SK-MEL-5 (cell line): Measurements from ENCODE around the gene ICAM3. TPM values are rescaled to one million over a fixed set of nuclear protein-coding genes. Genes with fewer than 3 reads are reported as not detected.

Source experiments
- DNase-seq: peaks from one replicate; pipeline ENCODE4 v3.0.0-alpha.2; 2016; ENCODE audit warnings: low read depth, low spot score
- in situ Hi-C: cut with HindIII; loops from 2 replicates; pipeline ENCODE4 v1.10.0; 2016; ENCODE audit warnings: low sequenced_read_pairs, high pct_unique_total_duplicates, low pct_unique_long_range_greater_than_20kb
- small RNA-seq, 2 experiments: library from RNA; depleted of rRNA; stranded (forward); fragments of <200 nt; gene quantifications; one replicate each; pipeline ENCODE3, GENCODE V24; 2014
- total RNA-seq: library from RNA; depleted of rRNA; stranded (reverse); fragments of >200 nt; shearing (Covaris generic); gene quantifications from 2 replicates; pipeline ENCODE4 v1.2.3, GENCODE V29; 2014; rRNA removed

The ICAM3 gene
- total RNA-seq, 1 experiment from 2014 or later: 7.6 TPM

DNA sequence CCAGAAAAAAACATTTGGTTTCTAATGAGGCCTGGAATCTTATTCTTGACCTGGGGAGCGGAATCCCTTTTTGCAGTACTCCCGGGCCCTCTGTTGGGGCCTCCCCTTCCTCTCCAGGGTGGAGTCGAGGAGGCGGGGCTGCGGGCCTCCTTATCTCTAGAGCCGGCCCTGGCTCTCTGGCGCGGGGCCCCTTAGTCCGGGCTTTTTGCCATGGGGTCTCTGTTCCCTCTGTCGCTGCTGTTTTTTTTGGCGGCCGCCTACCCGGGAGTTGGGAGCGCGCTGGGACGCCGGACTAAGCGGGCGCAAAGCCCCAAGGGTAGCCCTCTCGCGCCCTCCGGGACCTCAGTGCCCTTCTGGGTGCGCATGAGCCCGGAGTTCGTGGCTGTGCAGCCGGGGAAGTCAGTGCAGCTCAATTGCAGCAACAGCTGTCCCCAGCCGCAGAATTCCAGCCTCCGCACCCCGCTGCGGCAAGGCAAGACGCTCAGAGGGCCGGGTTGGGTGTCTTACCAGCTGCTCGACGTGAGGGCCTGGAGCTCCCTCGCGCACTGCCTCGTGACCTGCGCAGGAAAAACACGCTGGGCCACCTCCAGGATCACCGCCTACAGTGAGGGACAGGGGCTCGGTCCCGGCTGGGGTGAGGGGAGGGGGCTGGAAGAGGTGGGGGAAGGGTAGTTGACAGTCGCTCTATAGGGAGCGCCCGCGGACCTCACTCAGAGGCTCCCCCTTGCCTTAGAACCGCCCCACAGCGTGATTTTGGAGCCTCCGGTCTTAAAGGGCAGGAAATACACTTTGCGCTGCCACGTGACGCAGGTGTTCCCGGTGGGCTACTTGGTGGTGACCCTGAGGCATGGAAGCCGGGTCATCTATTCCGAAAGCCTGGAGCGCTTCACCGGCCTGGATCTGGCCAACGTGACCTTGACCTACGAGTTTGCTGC is 52.4 kb downstream of the ICAM3 start, which contains the start of gene ICAM4:
Gene ICAM4 (plus strand): TSS at position 153 of the 935 bp plus-strand sequence. CDS start 58 bp downstream, at position 211.
- in situ Hi-C loops: no loop called here
- no peak for DNase-seq

DNA sequence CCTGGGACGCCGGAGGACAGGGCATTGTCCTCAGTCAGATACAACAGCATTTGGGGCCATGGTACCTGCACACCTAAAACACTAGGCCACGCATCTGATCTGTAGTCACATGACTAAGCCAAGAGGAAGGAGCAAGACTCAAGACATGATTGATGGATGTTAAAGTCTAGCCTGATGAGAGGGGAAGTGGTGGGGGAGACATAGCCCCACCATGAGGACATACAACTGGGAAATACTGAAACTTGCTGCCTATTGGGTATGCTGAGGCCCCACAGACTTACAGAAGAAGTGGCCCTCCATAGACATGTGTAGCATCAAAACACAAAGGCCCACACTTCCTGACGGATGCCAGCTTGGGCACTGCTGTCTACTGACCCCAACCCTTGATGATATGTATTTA is 54.0 kb downstream of the ICAM3 start:
- in situ Hi-C loops: no loop called here
- no peak for DNase-seq

DNA sequence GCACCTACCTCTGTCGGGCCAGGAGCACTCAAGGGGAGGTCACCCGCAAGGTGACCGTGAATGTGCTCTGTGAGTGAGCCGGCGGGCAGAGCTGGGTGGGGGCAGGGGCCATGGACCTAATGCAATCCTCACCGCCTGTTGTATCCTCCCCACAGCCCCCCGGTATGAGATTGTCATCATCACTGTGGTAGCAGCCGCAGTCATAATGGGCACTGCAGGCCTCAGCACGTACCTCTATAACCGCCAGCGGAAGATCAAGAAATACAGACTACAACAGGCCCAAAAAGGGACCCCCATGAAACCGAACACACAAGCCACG is 54.5 kb downstream of the ICAM3 start:
- in situ Hi-C loops: no loop called here
- DNase-seq: no peak

DNA sequence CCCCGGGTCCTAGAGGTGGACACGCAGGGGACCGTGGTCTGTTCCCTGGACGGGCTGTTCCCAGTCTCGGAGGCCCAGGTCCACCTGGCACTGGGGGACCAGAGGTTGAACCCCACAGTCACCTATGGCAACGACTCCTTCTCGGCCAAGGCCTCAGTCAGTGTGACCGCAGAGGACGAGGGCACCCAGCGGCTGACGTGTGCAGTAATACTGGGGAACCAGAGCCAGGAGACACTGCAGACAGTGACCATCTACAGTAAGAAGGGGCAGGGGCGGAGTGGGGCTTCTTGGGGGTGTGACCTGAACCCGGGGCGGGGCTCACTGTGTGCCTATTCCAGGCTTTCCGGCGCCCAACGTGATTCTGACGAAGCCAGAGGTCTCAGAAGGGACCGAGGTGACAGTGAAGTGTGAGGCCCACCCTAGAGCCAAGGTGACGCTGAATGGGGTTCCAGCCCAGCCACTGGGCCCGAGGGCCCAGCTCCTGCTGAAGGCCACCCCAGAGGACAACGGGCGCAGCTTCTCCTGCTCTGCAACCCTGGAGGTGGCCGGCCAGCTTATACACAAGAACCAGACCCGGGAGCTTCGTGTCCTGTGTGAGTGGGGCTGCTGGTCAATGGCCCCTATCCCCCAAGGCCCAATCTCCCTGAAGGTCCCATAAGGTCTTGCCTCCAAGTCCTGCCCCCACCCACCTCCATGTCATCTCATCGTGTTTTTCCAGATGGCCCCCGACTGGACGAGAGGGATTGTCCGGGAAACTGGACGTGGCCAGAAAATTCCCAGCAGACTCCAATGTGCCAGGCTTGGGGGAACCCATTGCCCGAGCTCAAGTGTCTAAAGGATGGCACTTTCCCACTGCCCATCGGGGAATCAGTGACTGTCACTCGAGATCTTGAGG is 55.1 kb downstream of the ICAM3 start:
- in situ Hi-C loops: no loop called here
- no peak for DNase-seq

Small RNA genes within 50 kb of the gene (small RNA-seq; reads per million reads assigned to genes)
- 0 reads per million in 2 experiments for gene AC011511.1
- 0 reads per million in 2 experiments for gene AC011511.4

Other genes with a start within 250 kb of the ICAM3 start
- 1.5 and 2.6 TPM in 2 replicates for gene ANGPTL6, start 236.9 kb downstream of the ICAM3 start, total RNA-seq
- gene PPAN, start 233.3 kb downstream of the ICAM3 start, total RNA-seq: 34.0 and 42.4 TPM in 2 replicates
- gene P2RY11, start 227.9 kb downstream of the ICAM3 start, total RNA-seq: 3.1 and 4.4 TPM in 2 replicates
- 275 and 291 TPM in 2 replicates for gene EIF3G, start 219.7 kb downstream of the ICAM3 start, total RNA-seq
- 34.1 and 42.1 TPM in 2 replicates for gene DNMT1, start 144.7 kb downstream of the ICAM3 start, total RNA-seq
- gene S1PR2, start 108.3 kb downstream of the ICAM3 start, total RNA-seq: 4.7 and 4.9 TPM in 2 replicates
- 66.9 and 68.1 TPM in 2 replicates for gene MRPL4, start 87.4 kb downstream of the ICAM3 start, total RNA-seq
- gene ICAM1, start 68.5 kb downstream of the ICAM3 start, total RNA-seq: 45.0 and 46.2 TPM in 2 replicates
- 0.08 TPM in 1 of 2 replicates, not detected in the other for gene ICAM4, start 52.7 kb downstream of the ICAM3 start, total RNA-seq
- 0.29 and 0.66 TPM in 2 replicates for gene ICAM5, start 49.7 kb downstream of the ICAM3 start, total RNA-seq
- gene ZGLP1, start 29.8 kb downstream of the ICAM3 start, total RNA-seq: 0.08 and 0.69 TPM in 2 replicates
- gene FDX2, start 23.6 kb downstream of the ICAM3 start, total RNA-seq: 19.5 and 23.1 TPM in 2 replicates
- 7.3 and 8.1 TPM in 2 replicates for gene RAVER1, start 6.1 kb downstream of the ICAM3 start, total RNA-seq
- gene TYK2, start 40.9 kb upstream of the ICAM3 start, total RNA-seq: 26.5 and 31.6 TPM in 2 replicates
- gene CDC37, start 63.9 kb upstream of the ICAM3 start, total RNA-seq: 225 and 232 TPM in 2 replicates
- gene PDE4A, start 80.9 kb upstream of the ICAM3 start, total RNA-seq: 1.5 and 2.5 TPM in 2 replicates
- gene KEAP1, start 163.7 kb upstream of the ICAM3 start, total RNA-seq: 21.8 and 23.4 TPM in 2 replicates
- 2.6 and 3.2 TPM in 2 replicates for gene S1PR5, start 177.8 kb upstream of the ICAM3 start, total RNA-seq
- 35.2 and 37.1 TPM in 2 replicates for gene ATG4D, start 204.3 kb upstream of the ICAM3 start, total RNA-seq
- 7.9 and 9.3 TPM in 2 replicates for gene KRI1, start 226.4 kb upstream of the ICAM3 start, total RNA-seq
- gene CDKN2D, start 229.4 kb upstream of the ICAM3 start, total RNA-seq: 2.3 and 2.9 TPM in 2 replicates
- not detected in 2 replicates for gene AP1M2, start 247.7 kb upstream of the ICAM3 start, total RNA-seq